Effector CD8-positive, alpha-beta T cell (primary cell): Measurements from ENCODE around the gene SLC25A48.
"Not testable (repeated sequence)": the region's sequence is repeated elsewhere in the genome, so short reads cannot be mapped to it uniquely, and the experiment has no call there.

Experiments used
- DNase-seq: peaks from one replicate; lab custom pipeline; 2025; lab: John Stamatoyannopoulos, UW

SLC25A48 gene

GRCh38 chr5:135829681-135830383, 4.6 kb upstream of the SLC25A48 start:
- no peak for DNase-seq

GRCh38 chr5:135830384-135830700, 4.1 kb upstream of the SLC25A48 start:
- DNase-seq: no peak

- DNase-seq: no peak
Observed at GRCh38 chr5:135830876-135831275, 3.6 kb upstream of the SLC25A48 start.

- no peak for DNase-seq
Observed at GRCh38 chr5:135831439-135831838, 3.0 kb upstream of the SLC25A48 start.

- no peak for DNase-seq
Observed at GRCh38 chr5:135831851-135832555, 2.5 kb upstream of the SLC25A48 start.

- no peak for DNase-seq
Observed at GRCh38 chr5:135832941-135833920, 1.2 kb upstream of the SLC25A48 start.

GRCh38 chr5:135833961-135834638, 363 bp upstream of the SLC25A48 start:
- no peak for DNase-seq

GRCh38 chr5:135835766-135836165, 1.3 kb downstream of the SLC25A48 start:
- DNase-seq: no peak

- not testable (repeated sequence) for DNase-seq
Observed at GRCh38 chr5:135838395-135838794, 3.9 kb downstream of the SLC25A48 start.

- DNase-seq: no peak
Observed at GRCh38 chr5:135839566-135839965, 5.1 kb downstream of the SLC25A48 start.

- DNase-seq: no peak
Observed at GRCh38 chr5:135840959-135841358, 6.5 kb downstream of the SLC25A48 start.

GRCh38 chr5:135842737-135843136, 8.3 kb downstream of the SLC25A48 start:
- DNase-seq: no peak

GRCh38 chr5:135843571-135844337, 9.3 kb downstream of the SLC25A48 start:
- DNase-seq: no peak

GRCh38 chr5:135846311-135846710, 11.8 kb downstream of the SLC25A48 start:
- no peak for DNase-seq

GRCh38 chr5:135847976-135848375, 13.5 kb downstream of the SLC25A48 start:
- no peak for DNase-seq

- no peak for DNase-seq
Observed at GRCh38 chr5:135850231-135850630, 15.8 kb downstream of the SLC25A48 start.

- DNase-seq: no peak
Observed at GRCh38 chr5:135850671-135851070, 16.2 kb downstream of the SLC25A48 start.

- DNase-seq: no peak
Observed at GRCh38 chr5:135851186-135851914, 16.9 kb downstream of the SLC25A48 start.

- DNase-seq: no peak
Observed at GRCh38 chr5:135851915-135852845, 17.7 kb downstream of the SLC25A48 start.
